A549 (cell line): ENCODE measurements around the gene GSK3B. TPM values are rescaled to one million over a fixed set of nuclear protein-coding genes. Genes with fewer than 3 reads are reported as not detected.
A peak's percentile ranks its signal among the peaks of the same experiment; 100 is the strongest.

ENCODE experiments used
- ATAC-seq, 2 experiments: fragments of 200-7000 bp in 1 of 2; fragments of >200 bp in 1 of 2; cut with Nextera tagmentation in 1 of 2; cut with Tn5 transposase in 1 of 2; 3 replicates each; pipeline versions ENCODE4 v1.8.0 to v1.9.1; 2018 to 2020; ENCODE audit warnings: mild to moderate bottlenecking in 1 of 2, moderate library complexity in 1 of 2
- CTCF ChIA-PET: fragments of 300-600 bp; sonication (Branson Sonifier 250); formaldehyde crosslinking; extraction: SDS; loops from one replicate; lab custom pipeline; 2021; ENCODE audit warnings: antibody characterized with exemption, inconsistent platforms; lab: Yijun Ruan, JAX
- POLR2A ChIA-PET: fragments of 350-600 bp; formaldehyde crosslinking; extraction: SDS; loops from one replicate; lab custom pipeline; 2021; ENCODE audit warnings: antibody characterized with exemption, inconsistent platforms; lab: Yijun Ruan, JAX
- DNase-seq, 2 experiments: peaks; one replicate each; pipeline versions ENCODE4 v3.0.0 to v3.0.0-alpha.2; 2011 to 2016; ENCODE audit warnings: low read depth in 1 of 2, low spot score in 1 of 2
- FAIRE-seq: peaks from 2 replicates; lab custom pipeline; 2011; peaks lifted over from hg19 to GRCh38; lab: Jason Lieb, UNC
- H3K27ac ChIP-seq, 2 experiments: fragments of >200 bp; sonication (Bioruptor Twin); formaldehyde crosslinking; 3 replicates each; pipeline ENCODE4 v1.5.1; 2016 to 2017
- H3K4me1 ChIP-seq: fragments of >200 bp; sonication (Bioruptor Twin); formaldehyde crosslinking; 3 replicates; pipeline ENCODE4 v1.6.1; 2016
- H3K4me2 ChIP-seq: fragments of >200 bp; sonication (Bioruptor Twin); formaldehyde crosslinking; 3 replicates; pipeline ENCODE4 v1.6.1; 2016
- H3K4me3 ChIP-seq: fragments of >200 bp; sonication (Bioruptor Twin); formaldehyde crosslinking; 3 replicates; pipeline ENCODE4 v1.5.1; 2016
- H3K9me3 ChIP-seq: fragments of >200 bp; sonication (Bioruptor Twin); formaldehyde crosslinking; 3 replicates; pipeline ENCODE4 v1.6.1; 2016
- BHLHE40 ChIP-seq: IDR thresholded peaks from 2 replicates; pipeline ENCODE4 v1.6.1; 2012; ENCODE audit warnings: low read depth, low read length, inconsistent platforms
- CBX8 ChIP-seq: fragments of 200-600 bp; sonication (generic); IDR thresholded peaks from 2 replicates; pipeline ENCODE4 v1.6.1; 2016
- CEBPB ChIP-seq, 2 experiments: fragments of >200 bp in 1 of 2; sonication (Bioruptor Twin) in 1 of 2; formaldehyde crosslinking in 1 of 2; IDR thresholded peaks; 2 replicates each; pipeline ENCODE4 v1.6.1; 2012 to 2016
- EHMT2 ChIP-seq: fragments of 200-600 bp; sonication (generic); IDR thresholded peaks from 2 replicates; pipeline ENCODE4 v1.6.1; 2016; ENCODE audit warnings: antibody characterized with exemption, low read depth, mild to moderate bottlenecking, moderate library complexity
- EP300 ChIP-seq, 2 experiments: fragments of >200 bp; sonication (Bioruptor Twin); formaldehyde crosslinking; IDR thresholded peaks; 2 replicates in 1 of 2; 3 replicates in 1 of 2; pipeline ENCODE4 v1.6.1; 2016 to 2017
- FOXS1 ChIP-seq: fragments of 250-450 bp; sonication (Bioruptor Pico); IDR thresholded peaks from 2 replicates; pipeline ENCODE4 v1.5.0; 2020; ENCODE audit warnings: mild to moderate bottlenecking, moderate library complexity
- HDAC2 ChIP-seq: fragments of 200-600 bp; sonication (generic); IDR thresholded peaks from 2 replicates; pipeline ENCODE4 v1.6.1; 2016
- HOXA7 ChIP-seq: fragments of 250-450 bp; sonication (Bioruptor Pico); IDR thresholded peaks from 2 replicates; pipeline ENCODE4 v1.5.0; 2020; ENCODE audit warnings: mild to moderate bottlenecking, moderate library complexity
- JUNB ChIP-seq: fragments of >200 bp; sonication (Bioruptor Twin); formaldehyde crosslinking; IDR thresholded peaks from 2 replicates; pipeline ENCODE4 v1.6.1; 2016
- NFE2L2 ChIP-seq: fragments of 150-350 bp; conservative IDR thresholded peaks from 2 replicates; pipeline ENCODE4 v1.6.1; 2014; ENCODE audit warnings: low read length
- TFCP2L1 ChIP-seq: fragments of 250-450 bp; sonication (Bioruptor Pico); IDR thresholded peaks from 2 replicates; pipeline ENCODE4 v1.5.0; 2021; ENCODE audit warnings: mild to moderate bottlenecking
- ZC3H11A ChIP-seq: fragments of 450-650 bp; IDR thresholded peaks from 2 replicates; pipeline ENCODE4 v1.6.1; 2014; ENCODE audit warnings: antibody characterized with exemption, mild to moderate bottlenecking
- WGBS: methylation state at CpG from one replicate; pipeline ENCODE4 v1.1.6; 2017; ENCODE audit errors: missing lambda C conversion rate; 5-methylcytosine and 5-hydroxymethylcytosine counted together
- polyA plus RNA-seq, 4 experiments: library from polyadenylated mRNA; depleted of rRNA in 3 of 4; stranded (reverse); fragments of >200 nt; fragmentation: RNase III in 1 of 4; extraction: RNeasy Plus Mini Kit Qiagen cat#74134 plus additional on column Dnase treatment in 1 of 4; gene quantifications; 2 replicates in 3 of 4; 3 replicates in 1 of 4; pipeline ENCODE4 v1.2.3, GENCODE V29; 2011 to 2017
- TF ChIP-seq, protein P1 (sequence below): IDR thresholded peaks from 2 replicates; pipeline ENCODE4 v1.6.1; 2012
- TF ChIP-seq, protein P2 (sequence below): fragments of 200-600 bp; sonication (generic); IDR thresholded peaks from 2 replicates; pipeline ENCODE4 v1.6.1; 2016; ENCODE audit warnings: antibody characterized with exemption, mild to moderate bottlenecking, moderate library complexity
- TF ChIP-seq, protein P3 (sequence below): fragments of 150-350 bp; IDR thresholded peaks from 2 replicates; pipeline ENCODE4 v1.6.1; 2014; ENCODE audit warnings: low read depth, mild to moderate bottlenecking, low read length

The GSK3B gene
- polyA plus RNA-seq, 2 of the 4 experiments (the other 2 are of a cell fraction), result 30.0 to 49.8 TPM

DNA sequence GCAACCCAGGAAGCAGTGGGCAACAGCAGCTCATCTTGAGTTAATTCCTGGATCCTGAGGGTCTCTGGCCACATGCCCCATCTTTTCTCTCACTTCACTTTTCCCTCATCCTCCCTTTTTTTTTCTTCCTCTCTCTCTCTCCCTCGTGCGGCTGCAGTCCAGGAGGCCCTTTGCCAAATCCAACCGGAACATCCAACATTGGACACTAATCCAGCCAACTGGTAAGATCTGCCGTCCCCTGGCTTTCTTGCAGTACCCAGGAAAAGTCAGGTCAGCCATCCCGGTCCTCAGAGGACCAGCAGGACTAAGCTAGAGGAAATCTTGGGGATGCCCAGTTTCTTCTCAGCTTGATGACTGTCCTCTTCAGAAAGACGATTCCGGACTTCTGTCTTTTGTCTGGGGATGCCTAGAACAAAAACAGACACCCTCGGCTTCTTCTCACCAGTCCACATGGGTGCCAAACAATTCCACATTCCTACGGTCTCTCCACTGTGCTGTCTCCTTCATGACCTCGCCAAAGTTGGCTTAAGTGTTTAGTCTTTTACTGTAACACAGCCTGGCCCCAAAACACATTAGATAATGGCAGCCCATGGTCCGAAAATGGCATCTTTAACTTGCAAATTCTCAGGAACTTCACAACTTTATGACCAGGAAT is 115.6 kb downstream of the GSK3B start:
- ATAC-seq, result no peak

DNA sequence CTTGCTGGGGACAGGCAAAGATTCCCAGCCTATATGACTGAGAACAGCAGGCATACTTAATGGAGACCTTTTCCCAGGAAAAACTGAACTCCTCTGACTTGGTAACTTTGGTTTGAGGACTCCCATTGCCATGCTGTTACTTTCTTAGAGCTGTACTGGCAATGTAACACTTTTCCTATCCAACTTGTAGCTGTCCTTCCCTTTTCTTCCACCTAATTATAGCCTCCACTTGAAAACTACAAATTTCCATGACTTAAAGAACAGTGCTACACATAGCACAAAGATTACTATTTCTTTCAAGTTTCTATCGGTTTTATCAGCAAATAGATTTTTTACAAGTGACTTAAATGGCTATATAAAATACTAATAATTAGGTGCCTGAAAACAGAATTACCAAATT is 116.9 kb downstream of the GSK3B start:
- CTCF ChIA-PET, result no interaction called here

More for the DNA sequence above, 115.6 kb downstream of the GSK3B start:
- FAIRE-seq (no peak), DNase-seq (no peak)
- no peaks in the 10 kb centered on the region for H3K9me3 ChIP-seq
- peaks cover 7% of the 10 kb centered on the region for H3K4me1 ChIP-seq
- CTCF ChIA-PET, result no interaction called here
- no peak for TF ChIP-seq BHLHE40
- TF ChIP-seq, protein P1, sequence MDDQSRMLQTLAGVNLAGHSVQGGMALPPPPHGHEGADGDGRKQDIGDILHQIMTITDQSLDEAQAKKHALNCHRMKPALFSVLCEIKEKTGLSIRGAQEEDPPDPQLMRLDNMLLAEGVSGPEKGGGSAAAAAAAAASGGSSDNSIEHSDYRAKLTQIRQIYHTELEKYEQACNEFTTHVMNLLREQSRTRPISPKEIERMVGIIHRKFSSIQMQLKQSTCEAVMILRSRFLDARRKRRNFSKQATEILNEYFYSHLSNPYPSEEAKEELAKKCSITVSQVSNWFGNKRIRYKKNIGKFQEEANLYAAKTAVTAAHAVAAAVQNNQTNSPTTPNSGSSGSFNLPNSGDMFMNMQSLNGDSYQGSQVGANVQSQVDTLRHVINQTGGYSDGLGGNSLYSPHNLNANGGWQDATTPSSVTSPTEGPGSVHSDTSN, result no peak
- TF ChIP-seq EHMT2, result no peak
- TF ChIP-seq ZC3H11A, result no peak
- no peak for TF ChIP-seq EP300 (IDR thresholded peaks at IDR 0.05)
- TF ChIP-seq HDAC2, result no peak
- TF ChIP-seq JUNB, result no peak
- H3K27ac ChIP-seq, result no peak overlapping the region
- POLR2A ChIA-PET, result no interaction called here
- no peak overlapping the region for H3K4me3 ChIP-seq
- no peak overlapping the region for H3K4me2 ChIP-seq
- WGBS, result 93% methylated on average over 11 of the region's 11 CpGs

DNA sequence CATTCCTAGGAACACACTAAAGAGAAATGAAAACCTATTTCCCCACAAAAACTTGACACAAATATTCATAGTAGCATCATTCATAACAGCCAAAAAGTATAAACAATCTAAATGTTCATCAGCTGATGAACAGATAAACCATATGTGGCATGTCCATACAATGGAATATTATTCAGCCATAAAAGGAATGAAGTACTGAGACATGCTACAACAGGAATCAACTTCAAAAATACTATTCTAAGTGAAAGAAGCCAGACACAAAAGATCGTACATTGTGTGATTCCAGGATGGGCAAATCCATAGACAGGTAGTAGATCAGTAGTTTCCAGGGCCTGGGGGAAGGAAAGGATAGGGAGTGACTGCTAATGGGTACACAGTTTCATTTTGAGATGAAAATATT is 118.0 kb downstream of the GSK3B start:
- no peak for ATAC-seq
- no peak for TF ChIP-seq CBX8
- TF ChIP-seq, protein P2, sequence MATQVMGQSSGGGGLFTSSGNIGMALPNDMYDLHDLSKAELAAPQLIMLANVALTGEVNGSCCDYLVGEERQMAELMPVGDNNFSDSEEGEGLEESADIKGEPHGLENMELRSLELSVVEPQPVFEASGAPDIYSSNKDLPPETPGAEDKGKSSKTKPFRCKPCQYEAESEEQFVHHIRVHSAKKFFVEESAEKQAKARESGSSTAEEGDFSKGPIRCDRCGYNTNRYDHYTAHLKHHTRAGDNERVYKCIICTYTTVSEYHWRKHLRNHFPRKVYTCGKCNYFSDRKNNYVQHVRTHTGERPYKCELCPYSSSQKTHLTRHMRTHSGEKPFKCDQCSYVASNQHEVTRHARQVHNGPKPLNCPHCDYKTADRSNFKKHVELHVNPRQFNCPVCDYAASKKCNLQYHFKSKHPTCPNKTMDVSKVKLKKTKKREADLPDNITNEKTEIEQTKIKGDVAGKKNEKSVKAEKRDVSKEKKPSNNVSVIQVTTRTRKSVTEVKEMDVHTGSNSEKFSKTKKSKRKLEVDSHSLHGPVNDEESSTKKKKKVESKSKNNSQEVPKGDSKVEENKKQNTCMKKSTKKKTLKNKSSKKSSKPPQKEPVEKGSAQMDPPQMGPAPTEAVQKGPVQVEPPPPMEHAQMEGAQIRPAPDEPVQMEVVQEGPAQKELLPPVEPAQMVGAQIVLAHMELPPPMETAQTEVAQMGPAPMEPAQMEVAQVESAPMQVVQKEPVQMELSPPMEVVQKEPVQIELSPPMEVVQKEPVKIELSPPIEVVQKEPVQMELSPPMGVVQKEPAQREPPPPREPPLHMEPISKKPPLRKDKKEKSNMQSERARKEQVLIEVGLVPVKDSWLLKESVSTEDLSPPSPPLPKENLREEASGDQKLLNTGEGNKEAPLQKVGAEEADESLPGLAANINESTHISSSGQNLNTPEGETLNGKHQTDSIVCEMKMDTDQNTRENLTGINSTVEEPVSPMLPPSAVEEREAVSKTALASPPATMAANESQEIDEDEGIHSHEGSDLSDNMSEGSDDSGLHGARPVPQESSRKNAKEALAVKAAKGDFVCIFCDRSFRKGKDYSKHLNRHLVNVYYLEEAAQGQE, result no peak
- TF ChIP-seq, protein P3, sequence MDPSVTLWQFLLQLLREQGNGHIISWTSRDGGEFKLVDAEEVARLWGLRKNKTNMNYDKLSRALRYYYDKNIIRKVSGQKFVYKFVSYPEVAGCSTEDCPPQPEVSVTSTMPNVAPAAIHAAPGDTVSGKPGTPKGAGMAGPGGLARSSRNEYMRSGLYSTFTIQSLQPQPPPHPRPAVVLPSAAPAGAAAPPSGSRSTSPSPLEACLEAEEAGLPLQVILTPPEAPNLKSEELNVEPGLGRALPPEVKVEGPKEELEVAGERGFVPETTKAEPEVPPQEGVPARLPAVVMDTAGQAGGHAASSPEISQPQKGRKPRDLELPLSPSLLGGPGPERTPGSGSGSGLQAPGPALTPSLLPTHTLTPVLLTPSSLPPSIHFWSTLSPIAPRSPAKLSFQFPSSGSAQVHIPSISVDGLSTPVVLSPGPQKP, result no peak
- H3K4me2 ChIP-seq, result no peak overlapping the region
- H3K9me3 ChIP-seq, result no peaks in the 10 kb centered on the region
- WGBS, result 97% methylated on average over 1 of the region's 1 CpG
- peaks cover 17% of the 10 kb centered on the region for H3K4me1 ChIP-seq
- H3K27ac ChIP-seq, result no peak overlapping the region
- DNase-seq, result no peak
- ChIA-PET POLR2A (no interaction called here), CTCF (no interaction called here)
- no peak for FAIRE-seq
- H3K4me3 ChIP-seq, result no peak overlapping the region

More for the DNA sequence above, 116.9 kb downstream of the GSK3B start:
- peaks cover 15% of the 10 kb centered on the region for H3K4me1 ChIP-seq
- no peak overlapping the region for H3K27ac ChIP-seq
- FAIRE-seq, result no peak
- no peak for TF ChIP-seq CEBPB (IDR thresholded peaks at IDR 0.05)
- TF ChIP-seq FOXS1, result no peak
- TF ChIP-seq TFCP2L1, result no peak
- TF ChIP-seq, all 56 proteins: peak for 0
- 88% methylated on average over 1 of the region's 1 CpG for WGBS
- Histone ChIP-seq H3K9me3 (no peaks in the 10 kb centered on the region), H3K4me2 (no peak overlapping the region), H3K4me3 (no peak overlapping the region)
- DNase-seq (no peak), ATAC-seq (no peak)
- POLR2A ChIA-PET, result no interaction called here

DNA sequence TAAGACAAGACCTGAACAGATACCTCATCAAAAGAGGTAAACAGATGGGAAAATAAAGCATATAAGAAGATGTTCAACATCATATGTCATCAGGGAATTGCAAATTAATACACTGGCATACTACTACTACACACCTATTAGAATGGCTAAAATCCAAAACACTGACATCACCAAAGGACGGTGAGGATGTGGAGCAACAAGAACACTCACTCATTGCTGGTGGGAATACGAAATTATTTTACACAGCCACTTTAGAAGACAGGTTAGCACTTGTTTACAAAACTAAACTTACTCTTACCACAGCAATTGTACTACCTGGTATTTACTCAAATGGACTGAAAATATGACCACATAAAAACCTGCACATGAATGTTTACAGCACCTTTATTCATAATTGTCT is 119.6 kb downstream of the GSK3B start:
- CTCF ChIA-PET, result no interaction called here
- no peak overlapping the region for H3K4me2 ChIP-seq
- H3K4me1 ChIP-seq, result peaks cover 22% of the 10 kb centered on the region
- no peak overlapping the region for H3K4me3 ChIP-seq
- no peaks in the 10 kb centered on the region for H3K9me3 ChIP-seq
- 78% methylated on average over 2 of the region's 2 CpGs for WGBS
- DNase-seq, result no peak
- H3K27ac ChIP-seq, result no peak overlapping the region
- no peak for TF ChIP-seq HOXA7 (CRISPR knock-in tag)
- TF ChIP-seq FOXS1, result no peak
- TF ChIP-seq NFE2L2, result no peak
- POLR2A ChIA-PET, result no interaction called here
- ATAC-seq, result no peak
- FAIRE-seq, result peak; percentile 23
